Measurements from ENCODE around the gene GSTO2. TPM values are rescaled to one million over a fixed set of nuclear protein-coding genes. Genes with fewer than 3 reads are reported as not detected.

The GSTO2 gene
- total and polyA plus RNA-seq, 2 donors (not counting 1 experiment from before 2014, with no cell fraction given) = 2.9 to 3.1 TPM

- Histone ChIP-seq H2AFZ (ENCODE audit: low read length) (no peak overlapping the region), H3K9ac (ENCODE audit: insufficient read depth, low read length) (no peak overlapping the region), H3K27ac (ENCODE audit: insufficient read depth, low read length) (peak overlapping the region; percentile 98), H3K4me1 (ENCODE audit: control insufficient read depth, extremely low read depth, insufficient read depth, low read length) (peaks cover 21% of the 10 kb centered on the region), H3K27me3 (ENCODE audit: control insufficient read depth, insufficient read depth, low read length) (no peaks in the 10 kb centered on the region), H3K4me2 (ENCODE audit: extremely low read depth, insufficient read depth, low read length) (no peak overlapping the region), H4K20me1 (ENCODE audit: control insufficient read depth, extremely low read depth, insufficient read depth, low read length) (no peaks in the 10 kb centered on the region), H3K4me3 (replicated peaks in 1 of 4; ENCODE audit: control extremely low read depth in 1 of 4, insufficient read depth in 1 of 4, low read depth in 3 of 4, low read length in 4 of 4) (no peak overlapping the region), H3K36me3 (ENCODE audit: control insufficient read depth, insufficient read depth, low read length) (no peaks in the 10 kb centered on the region), H3K79me2 (ENCODE audit: control insufficient read depth, insufficient read depth, low read length) (no peaks in the 10 kb centered on the region), H3K9me3 (ENCODE audit: control insufficient read depth, insufficient read depth, low read depth, low read length) (no peaks in the 10 kb centered on the region)
- DNase-seq (ENCODE audit: low read depth in 2 of 2) = peak in 1 of 2 donors; percentile 38
- TF ChIP-seq CTCF (conservative IDR thresholded peaks at IDR 0.05 in 1 of 2, IDR thresholded peaks at IDR 0.05 in 1 of 2; ENCODE audit: low read depth in 1 of 2, low read length in 2 of 2) (no peak), EZH2 (IDR thresholded peaks at IDR 0.05; ENCODE audit: low read length, missing control alignments) (no peak)
Measured at GRCh38 chr10:104301907-104302690, 33.1 kb downstream of the GSTO2 start.

- Histone ChIP-seq H3K27me3 (ENCODE audit: control insufficient read depth, insufficient read depth, low read length) (no peaks in the 10 kb centered on the region), H3K79me2 (ENCODE audit: control insufficient read depth, insufficient read depth, low read length) (no peaks in the 10 kb centered on the region), H4K20me1 (ENCODE audit: control insufficient read depth, extremely low read depth, insufficient read depth, low read length) (no peaks in the 10 kb centered on the region), H3K4me2 (ENCODE audit: extremely low read depth, insufficient read depth, low read length) (no peak overlapping the region), H3K27ac (ENCODE audit: insufficient read depth, low read length) (no peak overlapping the region), H3K9ac (ENCODE audit: insufficient read depth, low read length) (no peak overlapping the region), H3K36me3 (ENCODE audit: control insufficient read depth, insufficient read depth, low read length) (no peaks in the 10 kb centered on the region), H2AFZ (ENCODE audit: low read length) (no peak overlapping the region), H3K9me3 (ENCODE audit: control insufficient read depth, insufficient read depth, low read depth, low read length) (no peaks in the 10 kb centered on the region), H3K4me3 (replicated peaks in 1 of 4; ENCODE audit: control extremely low read depth in 1 of 4, insufficient read depth in 1 of 4, low read depth in 3 of 4, low read length in 4 of 4) (no peak overlapping the region), H3K4me1 (ENCODE audit: control insufficient read depth, extremely low read depth, insufficient read depth, low read length) (peaks cover 14% of the 10 kb centered on the region)
- no peak for DNase-seq (ENCODE audit: low read depth in 2 of 2)
- TF ChIP-seq EZH2 (IDR thresholded peaks at IDR 0.05; ENCODE audit: low read length, missing control alignments) (no peak), CTCF (conservative IDR thresholded peaks at IDR 0.05 in 1 of 2, IDR thresholded peaks at IDR 0.05 in 1 of 2; ENCODE audit: low read depth in 1 of 2, low read length in 2 of 2) (no peak)
Measured at GRCh38 chr10:104303594-104304355, 34.8 kb downstream of the GSTO2 start.

- no peak overlapping the region for H3K4me2 ChIP-seq (ENCODE audit: extremely low read depth, insufficient read depth, low read length)
- H3K27ac ChIP-seq (ENCODE audit: insufficient read depth, low read length) = no peak overlapping the region
- no peaks in the 10 kb centered on the region for H4K20me1 ChIP-seq (ENCODE audit: control insufficient read depth, extremely low read depth, insufficient read depth, low read length)
- no peaks in the 10 kb centered on the region for H3K36me3 ChIP-seq (ENCODE audit: control insufficient read depth, insufficient read depth, low read length)
- no peak overlapping the region for H2AFZ ChIP-seq (ENCODE audit: low read length)
- H3K79me2 ChIP-seq (ENCODE audit: control insufficient read depth, insufficient read depth, low read length) = no peaks in the 10 kb centered on the region
- no peak overlapping the region for H3K9ac ChIP-seq (ENCODE audit: insufficient read depth, low read length)
- TF ChIP-seq CTCF (conservative IDR thresholded peaks at IDR 0.05 in 1 of 2, IDR thresholded peaks at IDR 0.05 in 1 of 2; ENCODE audit: low read depth in 1 of 2, low read length in 2 of 2) (no peak), EZH2 (IDR thresholded peaks at IDR 0.05; ENCODE audit: low read length, missing control alignments) (no peak)
- H3K4me3 ChIP-seq (replicated peaks in 1 of 4; ENCODE audit: control extremely low read depth in 1 of 4, insufficient read depth in 1 of 4, low read depth in 3 of 4, low read length in 4 of 4) = no peak overlapping the region
- H3K4me1 ChIP-seq (ENCODE audit: control insufficient read depth, extremely low read depth, insufficient read depth, low read length) = peaks cover 13% of the 10 kb centered on the region
- DNase-seq (ENCODE audit: low read depth in 2 of 2) = no peak
- H3K27me3 ChIP-seq (ENCODE audit: control insufficient read depth, insufficient read depth, low read length) = no peaks in the 10 kb centered on the region
- no peaks in the 10 kb centered on the region for H3K9me3 ChIP-seq (ENCODE audit: control insufficient read depth, insufficient read depth, low read depth, low read length)
Measured at GRCh38 chr10:104304356-104304745, 35.4 kb downstream of the GSTO2 start.

Data from fibroblast of lung (primary cell).